GM21515 (cell line): Measurements from ENCODE around the gene OLFML2B.

Source experiments
- ATAC-seq: cut with Tn5 transposase; IDR thresholded peaks from one replicate; pipeline ENCODE4 v1.9.1; 2021; ENCODE audit not compliant: unreplicated experiment

OLFML2B gene

GRCh38 chr1:161981735-161982506 is 41.7 kb downstream of the OLFML2B start:
- no peak for ATAC-seq

GRCh38 chr1:161981126-161981525 is 42.5 kb downstream of the OLFML2B start:
- no peak for ATAC-seq

- ATAC-seq = no peak
Measured at GRCh38 chr1:161978011-161978790, 45.5 kb downstream of the OLFML2B start.

- no peak for ATAC-seq
Measured at GRCh38 chr1:161973924-161974845, 49.5 kb downstream of the OLFML2B start.

GRCh38 chr1:161972828-161973227 is 50.8 kb downstream of the OLFML2B start:
- ATAC-seq = no peak

GRCh38 chr1:161970633-161971032 is 53.0 kb downstream of the OLFML2B start:
- ATAC-seq = no peak

- no peak for ATAC-seq
Measured at GRCh38 chr1:161970036-161970435, 53.6 kb downstream of the OLFML2B start.

GRCh38 chr1:161966067-161966466 is 57.6 kb downstream of the OLFML2B start:
- ATAC-seq = no peak

- peak; percentile 80 for ATAC-seq
Measured at GRCh38 chr1:161962091-161962887, 61.4 kb downstream of the OLFML2B start.

GRCh38 chr1:161958425-161958824 is 65.2 kb downstream of the OLFML2B start:
- ATAC-seq = no peak

GRCh38 chr1:161956930-161957329 is 66.7 kb downstream of the OLFML2B start:
- no peak for ATAC-seq

GRCh38 chr1:161956097-161956496 is 67.6 kb downstream of the OLFML2B start:
- no peak for ATAC-seq

GRCh38 chr1:161955606-161956005 is 68.1 kb downstream of the OLFML2B start:
- no peak for ATAC-seq

GRCh38 chr1:161954466-161954865 is 69.2 kb downstream of the OLFML2B start:
- no peak for ATAC-seq

GRCh38 chr1:161954050-161954449 is 69.6 kb downstream of the OLFML2B start:
- no peak for ATAC-seq

GRCh38 chr1:161953256-161953920 is 70.3 kb downstream of the OLFML2B start:
- no peak for ATAC-seq

GRCh38 chr1:161952607-161953172 is 71.0 kb downstream of the OLFML2B start:
- no peak for ATAC-seq

- no peak for ATAC-seq
Measured at GRCh38 chr1:161951646-161952045, 72.0 kb downstream of the OLFML2B start.

- ATAC-seq = no peak
Measured at GRCh38 chr1:161950377-161950776, 73.3 kb downstream of the OLFML2B start.

- ATAC-seq = no peak
Measured at GRCh38 chr1:161949548-161949947, 74.1 kb downstream of the OLFML2B start.
